HepG2 (cell line): ENCODE data around the gene TP73. TPM values are rescaled to one million over a fixed set of nuclear protein-coding genes. Genes with fewer than 3 reads are reported as not detected.

ENCODE experiments used
- ATAC-seq: fragments of 200-7000 bp; cut with Tn5 transposase; 3 replicates; pipeline ENCODE4 v1.9.1; 2020; ENCODE audit warnings: mild to moderate bottlenecking, moderate library complexity
- BruUV-seq: library from RNA; stranded (reverse); fragments of 400-500 nt; replicated peaks from 2 replicates; lab custom pipeline; 2021; lab: Mats Ljungman, UMichigan
- CTCF ChIA-PET: fragments of 300-600 bp; formaldehyde crosslinking; extraction: SDS; loops from one replicate; lab custom pipeline; 2021; ENCODE audit warnings: low total read pairs, inconsistent platforms, low intra/inter-chr PET ratio; lab: Yijun Ruan, JAX
- POLR2A ChIA-PET: fragments of 350-600 bp; sonication (Branson Sonifier 250); formaldehyde crosslinking; loops from one replicate; lab custom pipeline; 2020; ENCODE audit warnings: antibody characterized with exemption, inconsistent platforms; lab: Yijun Ruan, JAX
- DNase-seq: peaks from one replicate; pipeline ENCODE4 v3.0.0-alpha.2; 2015; ENCODE audit warnings: low spot score
- FAIRE-seq: peaks from 3 replicates; lab custom pipeline; 2011; peaks lifted over from hg19 to GRCh38; lab: Jason Lieb, UNC
- H2AFZ ChIP-seq: one replicate; pipeline ENCODE4 v1.6.1; 2011; ENCODE audit warnings: low read length, inconsistent platforms
- H3K27ac ChIP-seq: fragments of 300-600 bp; 3 replicates; pipeline ENCODE4 v1.8.0; 2011; ENCODE audit warnings: mixed run types, mild to moderate bottlenecking, mixed read lengths, low read length, inconsistent platforms; ENCODE audit not compliant: insufficient read depth; ENCODE audit errors: extremely low read length
- H3K27me3 ChIP-seq, 2 experiments: fragments of 200-600 bp in 1 of 2; 2 replicates in 1 of 2; 3 replicates in 1 of 2; pipeline versions ENCODE4 v1.6.0 to v1.8.0; 2011; ENCODE audit warnings: low read length in 2 of 2, mild to moderate bottlenecking in 2 of 2, moderate library complexity in 2 of 2, inconsistent platforms in 1 of 2; ENCODE audit not compliant: insufficient read depth in 2 of 2, control insufficient read depth in 1 of 2
- H3K36me3 ChIP-seq, 2 experiments: fragments of 200-600 bp in 1 of 2; replicated peaks in 1 of 2; 2 replicates in 1 of 2; 3 replicates in 1 of 2; pipeline versions ENCODE4 v1.5.1 to v1.8.0; 2011; ENCODE audit warnings: low read length in 2 of 2, inconsistent platforms in 1 of 2; ENCODE audit not compliant: insufficient read depth in 2 of 2, control insufficient read depth in 1 of 2
- H3K4me1 ChIP-seq: 2 replicates; pipeline ENCODE4 v1.5.1; 2012; ENCODE audit warnings: low read length, inconsistent platforms; ENCODE audit not compliant: insufficient read depth
- H3K4me2 ChIP-seq: 2 replicates; pipeline ENCODE4 v1.6.0; 2011; ENCODE audit warnings: low read depth, low read length, inconsistent platforms
- H3K4me3 ChIP-seq, 3 experiments: fragments of 200-600 bp in 1 of 3; sonication (generic), shearing (Covaris generic) in 1 of 3; replicated peaks in 1 of 3; 2 replicates each; pipeline ENCODE4 v1.5.1; 2011 to 2016; ENCODE audit warnings: low read length in 3 of 3, inconsistent platforms in 2 of 3, low read depth in 2 of 3, mild to moderate bottlenecking in 2 of 3, control low read depth in 1 of 3, mixed read lengths in 1 of 3; ENCODE audit not compliant: insufficient read depth in 1 of 3
- H3K79me2 ChIP-seq: one replicate; pipeline ENCODE4 v1.6.1; 2011; ENCODE audit warnings: low read length, inconsistent platforms; ENCODE audit not compliant: insufficient read depth
- H3K9ac ChIP-seq: 2 replicates; pipeline ENCODE4 v1.6.0; 2011; ENCODE audit warnings: mild to moderate bottlenecking, low read depth, low read length, inconsistent platforms; ENCODE audit not compliant: insufficient read depth
- H3K9me3 ChIP-seq: 2 replicates; pipeline ENCODE4 v1.5.1; 2012; ENCODE audit warnings: mild to moderate bottlenecking, low read length
- H4K20me1 ChIP-seq: 2 replicates; pipeline ENCODE4 v1.6.0; 2011; ENCODE audit warnings: inconsistent platforms, mild to moderate bottlenecking, low read length, moderate library complexity; ENCODE audit not compliant: insufficient read depth
- HNF1A ChIP-seq, 2 experiments: sonication (generic) in 1 of 2; formaldehyde crosslinking in 1 of 2; IDR thresholded peaks; 2 replicates each; pipeline versions ENCODE4 v1.4.0 to v1.6.1; 2016 to 2020; ENCODE audit warnings: borderline replicate concordance in 1 of 2, low read depth in 1 of 2, mild to moderate bottlenecking in 1 of 2, missing genetic modification reagents in 1 of 2
- HNRNPH1 ChIP-seq: fragments of 200-400 bp; formaldehyde crosslinking; optimal IDR thresholded peaks from 2 replicates; pipeline ENCODE3; 2017; ENCODE audit warnings: mild to moderate bottlenecking, low read depth, low read length
- JARID2 ChIP-seq: sonication (generic); formaldehyde crosslinking; IDR thresholded peaks from 2 replicates; pipeline ENCODE4 v1.8.1; 2023; ENCODE audit warnings: missing genetic modification reagents, inconsistent platforms; ENCODE audit not compliant: insufficient replicate concordance
- PAX8 ChIP-seq: sonication (generic); formaldehyde crosslinking; IDR thresholded peaks from 2 replicates; pipeline ENCODE4 v1.8.0; 2022; ENCODE audit warnings: mild to moderate bottlenecking, missing genetic modification reagents, borderline replicate concordance
- PRDM15 ChIP-seq: sonication (generic); formaldehyde crosslinking; IDR thresholded peaks from 2 replicates; pipeline ENCODE4 v1.4.0; 2020; ENCODE audit warnings: missing genetic modification reagents
- SIX1 ChIP-seq: sonication (generic); formaldehyde crosslinking; IDR thresholded peaks from 2 replicates; pipeline ENCODE4 v1.4.0; 2020; ENCODE audit warnings: missing genetic modification reagents, borderline replicate concordance
- SP140L ChIP-seq: sonication (generic); formaldehyde crosslinking; IDR thresholded peaks from 2 replicates; pipeline ENCODE4 v1.4.0; 2020; ENCODE audit warnings: missing genetic modification reagents, borderline replicate concordance
- ZC3H4 ChIP-seq: sonication (generic); formaldehyde crosslinking; IDR thresholded peaks from 2 replicates; pipeline ENCODE4 v1.4.0; 2020; ENCODE audit warnings: missing genetic modification reagents, borderline replicate concordance
- ZNF124 ChIP-seq: sonication (generic); formaldehyde crosslinking; IDR thresholded peaks from 2 replicates; pipeline ENCODE4 v1.4.0; 2020; ENCODE audit warnings: missing genetic modification reagents
- WGBS: methylation state at CpG from one replicate; pipeline ENCODE4 v1.1.6; 2017; ENCODE audit warnings: low lambda C conversion rate; 5-methylcytosine and 5-hydroxymethylcytosine counted together
- in situ Hi-C: cut with HindIII; loops from 2 replicates; pipeline ENCODE4 v1.10.0; 2017; ENCODE audit warnings: low pct_unique_long_range_greater_than_20kb; ENCODE audit not compliant: extremely low pct_ligation_motif_present
- intact Hi-C: fragments of 100-400 bp; cut with micrococcal nuclease; formaldehyde crosslinking; loops from one replicate; pipeline ENCODE4 v1.10.0; 2022; ENCODE audit not compliant: unreplicated experiment
- polyA plus RNA-seq, 8 experiments: library from polyadenylated mRNA; depleted of rRNA in 3 of 8; stranded (reverse) in 7 of 8; unstranded in 1 of 8; fragments of >200 nt; fragmentation: Illumina TruSeq in 4 of 8; extraction: Trizol in 4 of 8; gene quantifications; 2 replicates each; pipeline versions ENCODE4 v1.2.1 to v1.2.3, GENCODE V29; 2011 to 2016; ENCODE audit warnings: low read depth in 4 of 8, missing spikeins in 1 of 8, mixed read lengths in 1 of 8; ENCODE audit not compliant: insufficient read depth in 1 of 8
- total RNA-seq, 5 experiments: library from RNA; depleted of rRNA; stranded (reverse); fragments of >200 nt; fragmentation: Illumina TruSeq; extraction: Trizol; gene quantifications; 2 replicates each; pipeline ENCODE4 v1.2.3, GENCODE V29; 2016; ENCODE audit warnings: low read depth in 1 of 5

TP73 gene
- total and polyA plus RNA-seq, 2 of the 13 experiments (the other 11 are each of a cell fraction or from before 2014, with no cell fraction given), result 0.49 to 1.1 TPM

GRCh38 chr1:3685906-3686305 lies 33.6 kb downstream of the TP73 start:
- H3K4me1 ChIP-seq, result no peaks in the 10 kb centered on the region
- H3K9me3 ChIP-seq, result no peaks in the 10 kb centered on the region
- no TSS peak for BruUV-seq
- DNase-seq (no peak), FAIRE-seq (no peak), ATAC-seq (no peak)
- POLR2A ChIA-PET, result no interaction called here
- H3K4me3 ChIP-seq, result no peak overlapping the region
- no peak overlapping the region for H3K27ac ChIP-seq
- no peak overlapping the region for H2AFZ ChIP-seq
- no peak overlapping the region for H3K9ac ChIP-seq
- TF ChIP-seq SIX1 (CRISPR knock-in tag), result no peak
- no peak for TF ChIP-seq HNRNPH1
- no peak for TF ChIP-seq HNF1A (IDR thresholded peaks at IDR 0.05; ENCODE audit: low read depth)
- TF ChIP-seq HNF1A (CRISPR knock-in tag; IDR thresholded peaks at IDR 0.05; ENCODE audit: borderline replicate concordance), result no peak
- no peak for TF ChIP-seq PAX8 (CRISPR knock-in tag)
- no peak for TF ChIP-seq JARID2 (CRISPR knock-in tag)
- no peak for TF ChIP-seq SP140L (CRISPR knock-in tag)
- TF ChIP-seq ZC3H4 (CRISPR knock-in tag), result no peak
- no peak for TF ChIP-seq ZNF124 (CRISPR knock-in tag)
- TF ChIP-seq PRDM15 (CRISPR knock-in tag), result no peak
- 77% methylated on average over 7 of the region's 19 CpGs for WGBS
- H4K20me1 ChIP-seq, result no peaks in the 10 kb centered on the region
- in situ Hi-C loops, result loop anchor here (5.0 kb wide), 1 partner anchor 36 kb away; no protein-coding TSS in a partner anchor
- CTCF ChIA-PET, result no interaction called here
- H3K79me2 ChIP-seq, result no peaks in the 10 kb centered on the region
- H3K36me3 ChIP-seq, result no peaks in the 10 kb centered on the region; a peak in 1 of 5 replicates
- H3K4me2 ChIP-seq, result no peak overlapping the region
- intact Hi-C loops, result no loop called here
- no peaks in the 10 kb centered on the region; a peak in 1 of 5 replicates for H3K27me3 ChIP-seq
